Right lobe of liver (tissue), 6 donors: ENCODE measurements around the gene DCTN1. TPM values are rescaled to one million over a fixed set of nuclear protein-coding genes. Genes with fewer than 3 reads are reported as not detected.
A peak's percentile ranks its signal among the peaks of the same experiment; 100 is the strongest.

Experiments
- ATAC-seq, 4 donors: fragments of 200-7000 bp; cut with Tn5 transposase; one replicate each; pipeline ENCODE4 v1.9.1; 2020; ENCODE audit warnings: mild to moderate bottlenecking in 4 of 4, moderate library complexity in 4 of 4
- DNase-seq, 3 donors: peaks; one replicate each; pipeline ENCODE4 v3.0.0-alpha.2; 2020
- H3K27ac ChIP-seq, 3 donors: fragments of 200-600 bp; one replicate each; pipeline ENCODE4 v1.8.0; 2022
- H3K27me3 ChIP-seq, 2 donors: fragments of 200-600 bp; one replicate each; pipeline ENCODE4 v1.8.0; 2022
- H3K36me3 ChIP-seq, 4 donors: fragments of 200-600 bp; sonication (generic) in 1 of 4; one replicate each; pipeline versions ENCODE4 v1.5.1 to v1.8.0; 2017 to 2022; ENCODE audit warnings: control low read depth in 1 of 4
- H3K4me1 ChIP-seq, 4 donors: fragments of 200-600 bp; sonication (generic) in 1 of 4; one replicate each; pipeline versions ENCODE4 v1.5.1 to v1.8.0; 2017 to 2022; ENCODE audit warnings: control low read depth in 1 of 4
- H3K4me3 ChIP-seq, 3 donors: fragments of 200-600 bp; one replicate each; pipeline ENCODE4 v1.8.0; 2022
- H3K9me3 ChIP-seq, 4 donors: fragments of 200-600 bp; sonication (generic) in 1 of 4; one replicate each; pipeline versions ENCODE4 v1.5.1 to v1.8.0; 2017 to 2022; ENCODE audit warnings: control low read depth in 1 of 4
- POLR2A ChIP-seq: fragments of 450-650 bp; IDR thresholded peaks from one replicate; pipeline ENCODE4 v1.6.1; 2017; ENCODE audit warnings: antibody characterized with exemption, mild to moderate bottlenecking
- WGBS: methylation state at CpG from one replicate; pipeline ENCODE4 v1.1.6; 2018; ENCODE audit warnings: low coverage, low lambda C conversion rate; ENCODE audit not compliant: insufficient coverage; ENCODE audit errors: missing lambda C conversion rate; 5-methylcytosine and 5-hydroxymethylcytosine counted together
- intact Hi-C, 2 donors: fragments of 100-400 bp; cut with DNase I; formaldehyde crosslinking; loops; one replicate each; pipeline versions ENCODE4 v1.11.2 to v1.14.1; 2022
- long read RNA-seq: library from polyadenylated mRNA; unstranded; transcript quantifications from one replicate; pipeline ENCODE4 v2.0.0, GENCODE V29; 2019
- total RNA-seq, 6 experiments: library from RNA; depleted of rRNA in 2 of 6; stranded (reverse); fragments of >200 nt in 2 of 6; fragmentation: NEBNext Ultra II Directional in 3 of 6; extraction: Animal tissue kit (Norgen Biotek cat#: 25700) in 3 of 6; gene quantifications; one replicate each; pipeline versions ENCODE4 v1.1.0 to v1.2.4, GENCODE V29; 2016 to 2023
- TF ChIP-seq, protein P1 (sequence below), 4 donors: fragments of 200-600 bp in 3 of 4; fragments of 450-650 bp in 1 of 4; IDR thresholded peaks; one replicate each; pipeline versions ENCODE4 v1.5.1 to v1.8.0; 2016 to 2022; ENCODE audit warnings: antibody characterized with exemption in 4 of 4, mild to moderate bottlenecking in 2 of 4
- donor health status: DM: no; HTN: yes; CAD: no.
- donor health status: DM: no; HTN: no; CAD: no.
- donor health status: DM: no; HTN: no; CAD: no.
- donor health status: DM: no; HTN: yes; CAD: no.
- donor health status: DM: no; HTN: yes; CAD: no.

The DCTN1 gene
- 10 to 100 TPM; 33.7 to 47.9 (median 37.3) TPM for total RNA-seq
- long read RNA-seq, full-length matches to known transcripts: 2 of 7 reads
- long read RNA-seq, partial matches to known transcripts: 5 of 7 reads
- long read RNA-seq, other reads (novel, unspliced or antisense): 0 of 7 reads

DNA sequence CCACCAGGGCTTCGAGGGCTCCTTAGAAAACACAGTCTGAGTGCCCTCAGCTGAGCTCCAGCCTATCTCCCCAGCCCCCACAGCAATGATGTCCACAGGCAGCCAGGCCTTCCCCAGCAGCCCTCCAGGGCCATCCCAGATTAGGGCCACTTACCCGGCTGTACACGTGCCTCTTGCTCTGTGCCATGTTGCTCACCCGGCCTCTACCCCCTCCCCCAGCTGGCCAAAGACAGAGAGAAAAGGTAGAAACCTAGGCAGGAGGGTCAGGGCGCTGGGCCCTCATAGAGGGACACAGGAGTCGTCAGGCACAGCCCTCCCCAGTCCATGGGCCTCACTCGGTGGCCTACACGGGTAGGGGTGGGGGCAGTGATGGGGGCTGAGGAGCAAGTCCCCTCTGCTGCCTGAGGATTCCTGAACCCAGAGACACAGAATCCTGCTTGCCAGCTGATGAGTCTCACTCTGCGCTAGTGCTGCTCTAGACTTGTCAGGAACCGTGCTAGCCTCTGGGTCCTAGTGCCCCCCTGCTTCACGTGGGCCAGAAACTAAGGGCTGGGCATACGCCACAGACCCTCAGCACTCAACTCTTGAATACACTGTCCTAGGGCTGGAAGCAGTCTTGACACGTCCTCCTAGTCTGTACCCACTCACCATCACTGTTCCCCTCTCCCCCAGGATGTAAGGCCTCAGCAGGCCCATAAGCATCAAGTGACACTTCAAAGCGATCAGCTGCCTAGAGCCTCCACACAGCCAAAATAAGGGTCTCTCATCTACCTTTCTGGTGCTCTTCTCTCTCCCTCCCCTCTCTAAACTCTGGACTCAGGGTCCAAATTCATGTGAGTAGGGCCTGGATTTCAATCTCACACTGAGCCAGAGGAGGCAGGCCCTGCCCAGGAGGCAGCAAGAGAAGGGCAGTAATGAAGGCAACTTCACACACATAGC, at the start of gene DCTN1:
TSS of gene DCTN1 (minus strand) at position 461 of the 939 bp plus-strand sequence. CDS start at position 187, 274 bp downstream.
- Histone ChIP-seq H3K4me1 (peaks cover 0 to 20% (median 7%) of the 10 kb centered on the region in 4 donors), H3K27me3 (no peaks in the 10 kb centered on the region), H3K9me3 (no peaks in the 10 kb centered on the region), H3K36me3 (peaks cover 3 to 6% (median 3%) of the 10 kb centered on the region in 4 donors), H3K4me3 (no peak within 1 kb of the TSS), H3K27ac (no peak within 1 kb of the TSS)
- TF ChIP-seq, protein P1, sequence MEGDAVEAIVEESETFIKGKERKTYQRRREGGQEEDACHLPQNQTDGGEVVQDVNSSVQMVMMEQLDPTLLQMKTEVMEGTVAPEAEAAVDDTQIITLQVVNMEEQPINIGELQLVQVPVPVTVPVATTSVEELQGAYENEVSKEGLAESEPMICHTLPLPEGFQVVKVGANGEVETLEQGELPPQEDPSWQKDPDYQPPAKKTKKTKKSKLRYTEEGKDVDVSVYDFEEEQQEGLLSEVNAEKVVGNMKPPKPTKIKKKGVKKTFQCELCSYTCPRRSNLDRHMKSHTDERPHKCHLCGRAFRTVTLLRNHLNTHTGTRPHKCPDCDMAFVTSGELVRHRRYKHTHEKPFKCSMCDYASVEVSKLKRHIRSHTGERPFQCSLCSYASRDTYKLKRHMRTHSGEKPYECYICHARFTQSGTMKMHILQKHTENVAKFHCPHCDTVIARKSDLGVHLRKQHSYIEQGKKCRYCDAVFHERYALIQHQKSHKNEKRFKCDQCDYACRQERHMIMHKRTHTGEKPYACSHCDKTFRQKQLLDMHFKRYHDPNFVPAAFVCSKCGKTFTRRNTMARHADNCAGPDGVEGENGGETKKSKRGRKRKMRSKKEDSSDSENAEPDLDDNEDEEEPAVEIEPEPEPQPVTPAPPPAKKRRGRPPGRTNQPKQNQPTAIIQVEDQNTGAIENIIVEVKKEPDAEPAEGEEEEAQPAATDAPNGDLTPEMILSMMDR (IDR thresholded peaks at IDR 0.05): no peak
- no peak for TF ChIP-seq POLR2A
- 60% methylated on average over 3 of the region's 14 CpGs for WGBS
- intact Hi-C loops: loop anchor here in 1 of 2 donors (10.0 kb wide), 1 partner anchor 45 kb away; no protein-coding TSS in a partner anchor
- DNase-seq (no peak), ATAC-seq (peak in 2 of 4 donors; percentile 7 to 29)

DNA sequence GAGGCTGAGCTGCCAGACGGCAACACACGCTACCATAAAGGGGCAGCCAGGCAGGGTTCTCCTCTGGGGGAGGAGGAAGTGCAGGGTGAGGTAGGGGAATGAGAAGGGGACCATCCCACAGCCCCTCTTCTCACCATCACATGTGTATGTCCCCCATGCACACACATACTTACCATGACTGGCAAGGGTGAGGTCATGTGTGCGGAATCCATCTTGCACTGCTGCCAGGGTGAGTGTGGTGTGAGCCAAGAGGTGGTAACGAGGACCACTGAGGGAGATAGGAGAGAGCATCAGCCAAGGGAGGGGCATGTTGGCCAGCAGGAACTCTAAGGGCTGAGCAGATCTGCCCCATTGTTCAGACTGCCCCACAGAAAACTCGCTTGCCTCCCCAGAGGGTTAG, 48.6 kb upstream of the DCTN1 start:
- TF ChIP-seq, protein P1 (IDR thresholded peaks at IDR 0.05): no peak
- no peak for TF ChIP-seq POLR2A
- no peak overlapping the region for H3K27ac ChIP-seq
- peaks cover 0 to 29% (median 15%) of the 10 kb centered on the region in 4 donors for H3K4me1 ChIP-seq
- DNase-seq: no peak
- peaks cover 0 to 59% (median 20%) of the 10 kb centered on the region in 4 donors for H3K36me3 ChIP-seq
- no peaks in the 10 kb centered on the region for H3K27me3 ChIP-seq
- no peak overlapping the region for H3K4me3 ChIP-seq
- no peaks in the 10 kb centered on the region for H3K9me3 ChIP-seq
- ATAC-seq: no peak
- intact Hi-C loops: no loop called here
- 93% methylated on average over 2 of the region's 5 CpGs for whole genome bisulfite sequencing

DNA sequence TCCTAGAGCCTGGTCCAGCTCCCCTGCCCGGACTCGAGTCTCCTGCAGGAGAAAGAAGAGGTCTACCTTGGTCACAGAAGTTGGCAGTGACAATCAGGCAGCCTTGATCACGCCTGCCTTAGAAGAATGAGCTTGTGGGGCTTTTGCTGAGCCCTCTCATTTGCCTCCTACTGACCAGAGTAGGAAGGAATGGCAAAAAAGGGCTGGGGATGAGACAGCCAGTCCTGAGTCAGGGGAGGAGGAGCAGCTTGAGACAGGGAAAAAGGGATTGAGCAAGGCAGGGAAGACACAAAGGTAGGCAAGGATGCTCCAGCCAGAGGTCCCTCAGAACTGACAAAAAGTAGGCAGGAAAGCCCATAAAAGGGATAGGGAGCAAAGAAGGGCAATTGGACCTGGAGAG, 47.4 kb upstream of the DCTN1 start:
- TF ChIP-seq, protein P1 (IDR thresholded peaks at IDR 0.05): no peak
- no peak for TF ChIP-seq POLR2A
- 100% methylated on average over 1 of the region's 3 CpGs for WGBS
- Histone ChIP-seq H3K9me3 (no peaks in the 10 kb centered on the region), H3K27ac (no peak overlapping the region), H3K4me3 (no peak overlapping the region), H3K27me3 (no peaks in the 10 kb centered on the region), H3K36me3 (peaks cover 0 to 59% (median 20%) of the 10 kb centered on the region in 4 donors), H3K4me1 (peaks cover 0 to 29% (median 15%) of the 10 kb centered on the region in 4 donors)
- ATAC-seq: no peak
- intact Hi-C loops: no loop called here
- no peak for DNase-seq

DNA sequence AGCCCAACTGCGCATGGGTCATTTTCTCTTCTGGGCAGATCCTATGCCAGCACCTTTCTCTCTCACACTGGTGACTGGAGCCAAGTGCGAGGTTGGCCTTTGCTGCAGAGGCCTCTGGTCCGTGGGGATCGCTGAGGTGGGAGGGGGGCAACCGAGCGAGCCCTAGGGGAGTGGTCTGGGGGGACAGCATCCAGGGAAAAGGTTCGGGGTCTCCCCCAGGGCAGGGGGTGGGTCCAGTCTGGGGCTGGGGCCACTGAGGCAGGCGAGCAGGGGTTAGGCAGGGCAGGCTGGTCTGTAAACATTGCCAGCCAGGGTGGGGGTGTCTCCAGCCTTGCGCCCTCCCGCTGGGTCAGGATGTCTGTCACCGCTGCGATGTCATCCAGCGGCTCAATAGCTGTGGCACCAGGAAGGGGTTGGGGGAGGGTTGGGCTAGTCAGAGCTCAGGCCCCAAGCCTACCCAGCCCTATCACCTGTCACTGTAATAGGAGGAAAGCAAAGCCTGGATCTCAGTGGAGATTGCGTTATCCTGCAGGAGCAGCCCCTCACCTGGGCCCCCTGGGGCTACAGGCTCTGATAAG, 46.2 kb upstream of the DCTN1 start:
- Histone ChIP-seq H3K27ac (no peak overlapping the region), H3K4me3 (no peak overlapping the region), H3K36me3 (peaks cover 0 to 49% (median 17%) of the 10 kb centered on the region in 4 donors), H3K27me3 (no peaks in the 10 kb centered on the region), H3K4me1 (peaks cover 0 to 33% (median 14%) of the 10 kb centered on the region in 4 donors), H3K9me3 (no peaks in the 10 kb centered on the region)
- intact Hi-C loops: no loop called here
- peak in 1 of 3 donors; percentile 48 for DNase-seq
- no peak for ATAC-seq
- WGBS: 100% methylated on average over 1 of the region's 14 CpGs
- no peak for TF ChIP-seq POLR2A
- TF ChIP-seq, protein P1 (IDR thresholded peaks at IDR 0.05): no peak
